ENCODE measurements around the gene RLIM.

Gene RLIM

GRCh38 chrX:74593593-74593992, 20.8 kb downstream of the RLIM start:
- H3K36me3 ChIP-seq (replicated peaks; ENCODE audit: insufficient read depth, low read length), result no peaks in the 10 kb centered on the region
- peaks cover 18% of the 10 kb centered on the region for H3K79me2 ChIP-seq (ENCODE audit: low read length)

GRCh38 chrX:74585766-74586165, 28.7 kb downstream of the RLIM start:
- DNase-seq, result no peak
- peaks cover 4% of the 10 kb centered on the region; the same call in 1 of the 2 replicates for H3K79me2 ChIP-seq (ENCODE audit: low read length)
- no peaks in the 10 kb centered on the region for H4K20me1 ChIP-seq (ENCODE audit: insufficient read depth, low read length)

More at GRCh38 chrX:74593593-74593992, 20.8 kb downstream of the RLIM start:
- Histone ChIP-seq H3F3A (ENCODE audit: insufficient read depth, low read length) (no peaks in the 10 kb centered on the region), H3K9me3 (replicated peaks; ENCODE audit: insufficient read depth, low read length) (no peaks in the 10 kb centered on the region), H2AFZ (ENCODE audit: low read length) (no peak overlapping the region), H3K9ac (ENCODE audit: low read length) (no peak overlapping the region), H3K27me3 (replicated peaks; ENCODE audit: insufficient read depth, low read length) (no peaks in the 10 kb centered on the region), H3K4me3 (ENCODE audit: low read length) (no peak overlapping the region), H3K9me2 (replicated peaks; ENCODE audit: insufficient read depth, low read length) (no peaks in the 10 kb centered on the region), H4K20me1 (ENCODE audit: insufficient read depth, low read length) (no peaks in the 10 kb centered on the region), H3K4me1 (ENCODE audit: low read length) (0 out of 2 replicates have a peak, but pooled peaks cover 10% of the 10 kb centered on the region), H3K4me2 (ENCODE audit: low read depth, low read length) (no peak overlapping the region), H3K27ac (ENCODE audit: low read length) (no peak overlapping the region)
- TF ChIP-seq EZH2phosphoT487 (IDR thresholded peaks at IDR 0.05; ENCODE audit: low read length) (no peak), EZH2 (optimal IDR thresholded peaks at IDR 0.05; ENCODE audit: low read depth, low read length) (no peak), CTCF (IDR thresholded peaks at IDR 0.05; ENCODE audit: low read length) (no peak)
- DNase-seq, result no peak

GRCh38 chrX:74579597-74580198, 34.7 kb downstream of the RLIM start:
- Histone ChIP-seq H4K20me1 (ENCODE audit: insufficient read depth, low read length) (no peaks in the 10 kb centered on the region), H3K4me1 (ENCODE audit: low read length) (no peaks in the 10 kb centered on the region), H3K4me2 (ENCODE audit: low read depth, low read length) (no peak overlapping the region), H3K4me3 (ENCODE audit: low read length) (no peak overlapping the region), H3K9ac (ENCODE audit: low read length) (no peak overlapping the region), H3K27ac (ENCODE audit: low read length) (no peak overlapping the region), H3K9me3 (replicated peaks; ENCODE audit: insufficient read depth, low read length) (no peaks in the 10 kb centered on the region), H3K27me3 (replicated peaks; ENCODE audit: insufficient read depth, low read length) (no peaks in the 10 kb centered on the region), H3K9me2 (replicated peaks; ENCODE audit: insufficient read depth, low read length) (no peaks in the 10 kb centered on the region), H3K36me3 (replicated peaks; ENCODE audit: insufficient read depth, low read length) (no peaks in the 10 kb centered on the region), H2AFZ (ENCODE audit: low read length) (no peak overlapping the region), H3K79me2 (ENCODE audit: low read length) (no peaks in the 10 kb centered on the region), H3F3A (ENCODE audit: insufficient read depth, low read length) (no peaks in the 10 kb centered on the region)
- TF ChIP-seq EZH2 (optimal IDR thresholded peaks at IDR 0.05; ENCODE audit: low read depth, low read length) (no peak), CTCF (IDR thresholded peaks at IDR 0.05; ENCODE audit: low read length) (no peak), EZH2phosphoT487 (IDR thresholded peaks at IDR 0.05; ENCODE audit: low read length) (no peak)
- DNase-seq, result no peak

More at GRCh38 chrX:74585766-74586165, 28.7 kb downstream of the RLIM start:
- H3K36me3 ChIP-seq (replicated peaks; ENCODE audit: insufficient read depth, low read length), result no peaks in the 10 kb centered on the region
- peak overlapping the region; percentile 8 for H3K4me2 ChIP-seq (ENCODE audit: low read depth, low read length)
- no peaks in the 10 kb centered on the region; the same call in 1 of the 2 replicates for H3F3A ChIP-seq (ENCODE audit: insufficient read depth, low read length)
- H3K27ac ChIP-seq (ENCODE audit: low read length), result peak overlapping the region; percentile 59; the same call in 1 of the 2 replicates
- H3K9me3 ChIP-seq (replicated peaks; ENCODE audit: insufficient read depth, low read length), result no peaks in the 10 kb centered on the region
- TF ChIP-seq EZH2 (optimal IDR thresholded peaks at IDR 0.05; ENCODE audit: low read depth, low read length) (no peak), EZH2phosphoT487 (IDR thresholded peaks at IDR 0.05; ENCODE audit: low read length) (no peak), CTCF (IDR thresholded peaks at IDR 0.05; ENCODE audit: low read length) (no peak)
- peaks cover 20% of the 10 kb centered on the region for H3K4me1 ChIP-seq (ENCODE audit: low read length)
- H3K9ac ChIP-seq (ENCODE audit: low read length), result no peak overlapping the region
- H3K27me3 ChIP-seq (replicated peaks; ENCODE audit: insufficient read depth, low read length), result no peaks in the 10 kb centered on the region
- no peak overlapping the region for H2AFZ ChIP-seq (ENCODE audit: low read length)
- no peaks in the 10 kb centered on the region for H3K9me2 ChIP-seq (replicated peaks; ENCODE audit: insufficient read depth, low read length)
- H3K4me3 ChIP-seq (ENCODE audit: low read length), result no peak overlapping the region
